HEK293 (cell line): ENCODE measurements around the gene MYL6B.

Experiments used
- CTCF ChIA-PET: fragments of 350-600 bp; formaldehyde crosslinking; extraction: SDS; loops from one replicate; lab custom pipeline; 2021; ENCODE audit warnings: antibody characterized with exemption; lab: Yijun Ruan, JAX
- POLR2A ChIA-PET: fragments of 300-600 bp; formaldehyde crosslinking; extraction: SDS; loops from one replicate; lab custom pipeline; 2020; ENCODE audit warnings: antibody characterized with exemption, inconsistent platforms; lab: Yijun Ruan, JAX
- H3K27ac ChIP-seq: fragments of 200-500 bp; sonication (Bioruptor generic); 2 replicates; pipeline ENCODE4 v1.5.1; 2014; ENCODE audit warnings: low read depth, low read length, control low read depth, inconsistent platforms; ENCODE audit errors: extremely low read depth
- H3K36me3 ChIP-seq, 2 experiments: fragments of 200-500 bp in 1 of 2; sonication (Bioruptor generic) in 1 of 2; 1 replicate in 1 of 2; 2 replicates in 1 of 2; pipeline ENCODE4 v1.5.1; 2014 to 2017; ENCODE audit warnings: inconsistent platforms in 2 of 2, low read length in 2 of 2; ENCODE audit not compliant: control insufficient read depth in 2 of 2, insufficient read depth in 1 of 2
- H3K4me1 ChIP-seq: fragments of 200-500 bp; sonication (Bioruptor generic); 2 replicates; pipeline ENCODE4 v1.5.1; 2014; ENCODE audit warnings: mild to moderate bottlenecking, low read length, inconsistent platforms; ENCODE audit not compliant: control insufficient read depth, insufficient read depth
- H3K4me3 ChIP-seq: 2 replicates; pipeline ENCODE4 v1.5.1; 2011; ENCODE audit warnings: low read depth, mild to moderate bottlenecking, control low read depth, low read length, moderate library complexity
- H3K9me3 ChIP-seq: fragments of 200-500 bp; sonication (Bioruptor generic); 2 replicates; pipeline ENCODE4 v1.5.1; 2014; ENCODE audit warnings: low read depth, low read length, inconsistent platforms; ENCODE audit not compliant: control insufficient read depth, insufficient read depth
- EGR2 ChIP-seq: fragments of 450-650 bp; formaldehyde crosslinking; IDR thresholded peaks from 2 replicates; pipeline ENCODE4 v1.5.1; 2016; ENCODE audit warnings: low read depth, missing biosample characterization, missing genetic modification characterization
- KLF16 ChIP-seq: fragments of 450-650 bp; formaldehyde crosslinking; IDR thresholded peaks from 2 replicates; pipeline ENCODE4 v1.5.1; 2017; ENCODE audit warnings: missing biosample characterization, missing genetic modification characterization
- PRDM1 ChIP-seq: fragments of 450-650 bp; formaldehyde crosslinking; IDR thresholded peaks from 2 replicates; pipeline ENCODE4; 2016; ENCODE audit warnings: missing biosample characterization, missing genetic modification characterization
- ZBTB49 ChIP-seq: fragments of 450-650 bp; formaldehyde crosslinking; IDR thresholded peaks from 2 replicates; pipeline ENCODE4 v1.5.1; 2016; ENCODE audit warnings: missing biosample characterization, missing genetic modification characterization, low read depth
- ZNF138 ChIP-seq: fragments of 450-650 bp; formaldehyde crosslinking; IDR thresholded peaks from 2 replicates; pipeline ENCODE4 v1.5.1; 2016; ENCODE audit warnings: missing biosample characterization, missing genetic modification characterization, borderline replicate concordance
- ZNF16 ChIP-seq: fragments of 450-650 bp; formaldehyde crosslinking; IDR thresholded peaks from 2 replicates; pipeline ENCODE4 v1.5.1; 2016; ENCODE audit warnings: low read depth, missing biosample characterization, missing genetic modification characterization
- ZNF174 ChIP-seq: fragments of 450-650 bp; formaldehyde crosslinking; IDR thresholded peaks from 2 replicates; pipeline ENCODE4 v1.5.0; 2017; ENCODE audit warnings: missing biosample characterization, mild to moderate bottlenecking, missing genetic modification characterization
- ZNF223 ChIP-seq: fragments of 450-650 bp; formaldehyde crosslinking; IDR thresholded peaks from 2 replicates; pipeline ENCODE4 v1.5.1; 2016; ENCODE audit warnings: missing biosample characterization, missing genetic modification characterization
- ZNF335 ChIP-seq: fragments of 450-650 bp; formaldehyde crosslinking; conservative IDR thresholded peaks from 2 replicates; pipeline ENCODE4 v1.5.1; 2016; ENCODE audit warnings: missing biosample characterization, missing genetic modification characterization
- ZNF362 ChIP-seq: fragments of 450-650 bp; formaldehyde crosslinking; IDR thresholded peaks from 2 replicates; pipeline ENCODE4 v1.5.1; 2016; ENCODE audit warnings: missing biosample characterization, missing genetic modification characterization
- ZNF391 ChIP-seq: fragments of 450-650 bp; formaldehyde crosslinking; IDR thresholded peaks from 2 replicates; pipeline ENCODE4 v1.5.1; 2016; ENCODE audit warnings: low read depth, missing biosample characterization, missing genetic modification characterization, borderline replicate concordance
- ZNF48 ChIP-seq: fragments of 450-650 bp; formaldehyde crosslinking; IDR thresholded peaks from 2 replicates; pipeline ENCODE4 v1.5.1; 2016; ENCODE audit warnings: missing biosample characterization, missing genetic modification characterization
- ZNF529 ChIP-seq: fragments of 450-650 bp; formaldehyde crosslinking; IDR thresholded peaks from 2 replicates; pipeline ENCODE4 v1.5.1; 2017; ENCODE audit warnings: missing genetic modification characterization, missing biosample characterization; ENCODE audit not compliant: insufficient replicate concordance
- ZNF530 ChIP-seq: fragments of 450-650 bp; formaldehyde crosslinking; IDR thresholded peaks from 2 replicates; pipeline ENCODE4 v1.5.1; 2016; ENCODE audit warnings: low read depth, missing biosample characterization, missing genetic modification characterization
- ZNF623 ChIP-seq: fragments of 450-650 bp; formaldehyde crosslinking; IDR thresholded peaks from 2 replicates; pipeline ENCODE4 v1.5.1; 2016; ENCODE audit warnings: missing biosample characterization, missing genetic modification characterization
- ZNF639 ChIP-seq: fragments of 450-650 bp; formaldehyde crosslinking; IDR thresholded peaks from 2 replicates; pipeline ENCODE4 v1.5.1; 2016; ENCODE audit warnings: missing biosample characterization, missing genetic modification characterization
- ZNF658 ChIP-seq: fragments of 450-650 bp; formaldehyde crosslinking; IDR thresholded peaks from 2 replicates; pipeline ENCODE4; 2016; ENCODE audit warnings: missing biosample characterization, missing genetic modification characterization
- ZNF837 ChIP-seq: fragments of 450-650 bp; formaldehyde crosslinking; IDR thresholded peaks from 2 replicates; pipeline ENCODE4 v1.5.1; 2016; ENCODE audit warnings: missing biosample characterization, missing genetic modification characterization
- ZSCAN16 ChIP-seq: fragments of 450-650 bp; formaldehyde crosslinking; IDR thresholded peaks from 2 replicates; pipeline ENCODE4 v1.5.1; 2016; ENCODE audit warnings: missing biosample characterization, missing genetic modification characterization
- ZXDB ChIP-seq: fragments of 450-650 bp; formaldehyde crosslinking; IDR thresholded peaks from 2 replicates; pipeline ENCODE4 v1.5.1; 2016; ENCODE audit warnings: missing biosample characterization, missing genetic modification characterization

The MYL6B gene

GRCh38 chr12:56169229-56169759 lies 16.9 kb downstream of the MYL6B start:
- H3K9me3 ChIP-seq = no peaks in the 10 kb centered on the region
- H3K4me3 ChIP-seq = no peak overlapping the region
- peaks cover 63 to 90% of the 10 kb centered on the region in 2 experiments for H3K36me3 ChIP-seq
- CTCF ChIA-PET = no interaction called here
- POLR2A ChIA-PET = interaction anchor here (1.1 kb wide), 1 partner anchor 51 kb away, joined by 4 read pairs; the partner anchor contains the start of gene ZC3H10
- TF ChIP-seq PRDM1 (0 out of 2 replicates have a peak, but pooled peaks have one; percentile 11), ZNF530 (tag by site-specific recombination) (no peak)
- H3K27ac ChIP-seq = no peak overlapping the region
- no peaks in the 10 kb centered on the region for H3K4me1 ChIP-seq

- no peak overlapping the region for H3K27ac ChIP-seq
- TF ChIP-seq ZNF16 (tag by site-specific recombination) = no peak
- no peak for TF ChIP-seq ZBTB49
- TF ChIP-seq ZNF174 (tag by site-specific recombination) = no peak
- no peak for TF ChIP-seq ZNF529 (tag by site-specific recombination)
- TF ChIP-seq ZNF335 (tag by site-specific recombination) = no peak
- TF ChIP-seq KLF16 (tag by site-specific recombination) = no peak
- no peak for TF ChIP-seq ZNF391 (tag by site-specific recombination)
- TF ChIP-seq ZNF362 = no peak
- TF ChIP-seq ZNF223 = no peak
- no peak for TF ChIP-seq ZNF623 (tag by site-specific recombination)
- TF ChIP-seq ZNF48 (tag by site-specific recombination) = no peak
- no peak for TF ChIP-seq ZXDB (tag by site-specific recombination)
- no peak for TF ChIP-seq ZNF658 (tag by site-specific recombination)
- TF ChIP-seq ZNF138 (tag by site-specific recombination) = no peak
- TF ChIP-seq ZNF837 = no peak
- no peak for TF ChIP-seq ZSCAN16
- no peak for TF ChIP-seq ZNF639
- no peak for TF ChIP-seq EGR2 (tag by site-specific recombination)
- ChIA-PET POLR2A (interaction anchor here (1.0 kb wide), 2 partner anchors 10 to 45 kb away, joined by 3 read pairs; partner anchors contain the start of gene ESYT1), CTCF (interaction anchor here (1.1 kb wide), 1 partner anchor 17 kb away, joined by 4 read pairs; the partner anchor contains the start of gene SMARCC2)
- no peaks in the 10 kb centered on the region for H3K4me1 ChIP-seq
- peaks cover 68 to 87% of the 10 kb centered on the region in 2 experiments for H3K36me3 ChIP-seq
- H3K4me3 ChIP-seq = no peak overlapping the region
- H3K9me3 ChIP-seq = no peaks in the 10 kb centered on the region
These were observed 20.5 kb downstream of the MYL6B start for GRCh38 chr12:56172839-56173238.
